Esophagus squamous epithelium (tissue), 5 donors: ENCODE data around the gene MTIF2. TPM values are rescaled to one million over a fixed set of nuclear protein-coding genes. Genes with fewer than 3 reads are reported as not detected.
"Not testable (repeated sequence)": the region's sequence is repeated elsewhere in the genome, so short reads cannot be mapped to it uniquely, and the experiment has no call there.

Experiments used
- DNase-seq: peaks from one replicate; lab custom pipeline; 2025; lab: John Stamatoyannopoulos, UW
- H3K27ac ChIP-seq, 4 donors: fragments of 200-600 bp; sonication (generic); one replicate each; pipeline ENCODE4 v1.5.1; 2016 to 2019; ENCODE audit warnings: mild to moderate bottlenecking in 1 of 4
- H3K27me3 ChIP-seq, 4 donors: fragments of 200-600 bp; sonication (generic); 1 replicate in 3 of 4; 2 replicates in 1 of 4; pipeline versions ENCODE4 v1.5.1 to v1.6.0; 2017 to 2021; ENCODE audit warnings: antibody characterized with exemption in 1 of 4
- H3K36me3 ChIP-seq, 3 donors: fragments of 200-600 bp; sonication (generic); one replicate each; pipeline ENCODE4 v1.5.1; 2016 to 2019
- H3K4me1 ChIP-seq, 3 donors: fragments of 200-600 bp; sonication (generic); one replicate each; pipeline ENCODE4 v1.5.1; 2017 to 2019
- H3K4me3 ChIP-seq, 4 donors: fragments of 200-600 bp; sonication (generic); 1 replicate in 3 of 4; 2 replicates in 1 of 4; pipeline ENCODE4 v1.5.1; 2016 to 2019; ENCODE audit warnings: mild to moderate bottlenecking in 2 of 4, moderate library complexity in 1 of 4
- H3K9me3 ChIP-seq, 3 donors: fragments of 200-600 bp; sonication (generic); one replicate each; pipeline ENCODE4 v1.5.1; 2016 to 2019
- CTCF ChIP-seq, 6 experiments: fragments of 450-650 bp in 4 of 6; fragments of 200-600 bp in 2 of 6; sonication (generic) in 2 of 6; IDR thresholded peaks; one replicate each; pipeline ENCODE4 v1.5.1; 2016 to 2019; ENCODE audit warnings: antibody characterized with exemption in 6 of 6, mild to moderate bottlenecking in 4 of 6, moderate library complexity in 4 of 6
- POLR2A ChIP-seq, 4 donors: fragments of 450-650 bp; IDR thresholded peaks; one replicate each; pipeline ENCODE4 v1.6.1; 2017; ENCODE audit warnings: antibody characterized with exemption in 4 of 4, mild to moderate bottlenecking in 4 of 4, moderate library complexity in 3 of 4
- WGBS, 2 donors: methylation state at CpG; one replicate each; pipeline ENCODE4 v1.1.5; 2018; 5-methylcytosine and 5-hydroxymethylcytosine counted together
- intact Hi-C: fragments of 100-400 bp; cut with DNase I; formaldehyde crosslinking; loops from one replicate; pipeline ENCODE4 v1.15.0; 2022
- small RNA-seq, 4 donors: library from RNA; depleted of rRNA; stranded (forward); fragments of <200 nt; gene quantifications; one replicate each; pipeline ENCODE3, GENCODE V24; 2016
- total RNA-seq, 4 donors: library from RNA; depleted of rRNA; stranded (reverse); fragments of >200 nt; gene quantifications; one replicate each; pipeline ENCODE4 v1.1.0, GENCODE V29; 2016
- donor health status: DM: yes; HTN: yes; CAD: no.

The MTIF2 gene
- total RNA-seq, 4 donors from 2014 or later: 13.8 to 28.9 (median 24.4) TPM

GRCh38 chr2:55196526-55196925 lies 72.5 kb downstream of the MTIF2 start:
- Histone ChIP-seq H3K9me3 (no peaks in the 10 kb centered on the region), H3K36me3 (peaks cover 0 to 61% (median 0%) of the 10 kb centered on the region in 3 donors), H3K4me1 (no peaks in the 10 kb centered on the region), H3K27ac (no peak overlapping the region), H3K27me3 (no peaks in the 10 kb centered on the region), H3K4me3 (no peak overlapping the region)
- no peak for DNase-seq
- intact Hi-C loops: no loop called here
- TF ChIP-seq POLR2A (IDR thresholded peaks at IDR 0.05): no peak
- no peak for TF ChIP-seq CTCF (IDR thresholded peaks at IDR 0.05)
- 71 to 89% methylated on average over 1 of the region's 2 CpGs for WGBS, 2 donors

- H3K4me3 ChIP-seq, H3K27me3 ChIP-seq, H3K4me1 ChIP-seq, DNase-seq, H3K9me3 ChIP-seq, intact Hi-C loops, H3K27ac ChIP-seq: not testable (repeated sequence)
- H3K36me3 ChIP-seq: peaks cover 0 to 39% (median 0%) of the 10 kb centered on the region in 3 donors
- WGBS, 2 donors: 96 to 97% methylated on average over 2 of the region's 2 CpGs
Observed at GRCh38 chr2:55191888-55192287, 77.1 kb downstream of the MTIF2 start.

GRCh38 chr2:55186837-55187236 lies 82.2 kb downstream of the MTIF2 start:
- H3K27ac ChIP-seq, DNase-seq, H3K4me1 ChIP-seq, intact Hi-C loops, H3K27me3 ChIP-seq, H3K4me3 ChIP-seq, H3K9me3 ChIP-seq: not testable (repeated sequence)
- WGBS, 2 donors: 86 to 92% methylated on average over 8 of the region's 8 CpGs
- H3K36me3 ChIP-seq: peaks cover 0 to 19% (median 0%) of the 10 kb centered on the region in 3 donors

Small RNA genes within 50 kb of the gene (small RNA-seq; reads per million reads assigned to genes)
- 0 reads per million in 4 donors for gene RF00019

Other genes with a start within 250 kb of the MTIF2 start
- gene RTN4, start 218.8 kb downstream of the MTIF2 start, total RNA-seq: 100 to 1,000 TPM in 3 of 4 donors, 10 to 100 TPM in 1; 95.8 to 179 (median 129) TPM
- 10 to 100 TPM in 2 of 4 donors, 1 to 10 TPM in 2; 2.3 to 12.5 (median 9.3) TPM for gene CLHC1, start 36.9 kb downstream of the MTIF2 start, total RNA-seq
- 1,000 to 10,000 TPM in 3 of 4 donors, 100 to 1,000 TPM in 1; 594 to 2,863 (median 1,992) TPM for gene RPS27A, start 36.5 kb downstream of the MTIF2 start, total RNA-seq
- gene CCDC88A, start 150.6 kb upstream of the MTIF2 start, total RNA-seq: 10 to 100 TPM in 3 of 4 donors, 1 to 10 TPM in 1; 5.5 to 23.8 (median 17.3) TPM